ENCODE measurements around the gene MGA.

DNA sequence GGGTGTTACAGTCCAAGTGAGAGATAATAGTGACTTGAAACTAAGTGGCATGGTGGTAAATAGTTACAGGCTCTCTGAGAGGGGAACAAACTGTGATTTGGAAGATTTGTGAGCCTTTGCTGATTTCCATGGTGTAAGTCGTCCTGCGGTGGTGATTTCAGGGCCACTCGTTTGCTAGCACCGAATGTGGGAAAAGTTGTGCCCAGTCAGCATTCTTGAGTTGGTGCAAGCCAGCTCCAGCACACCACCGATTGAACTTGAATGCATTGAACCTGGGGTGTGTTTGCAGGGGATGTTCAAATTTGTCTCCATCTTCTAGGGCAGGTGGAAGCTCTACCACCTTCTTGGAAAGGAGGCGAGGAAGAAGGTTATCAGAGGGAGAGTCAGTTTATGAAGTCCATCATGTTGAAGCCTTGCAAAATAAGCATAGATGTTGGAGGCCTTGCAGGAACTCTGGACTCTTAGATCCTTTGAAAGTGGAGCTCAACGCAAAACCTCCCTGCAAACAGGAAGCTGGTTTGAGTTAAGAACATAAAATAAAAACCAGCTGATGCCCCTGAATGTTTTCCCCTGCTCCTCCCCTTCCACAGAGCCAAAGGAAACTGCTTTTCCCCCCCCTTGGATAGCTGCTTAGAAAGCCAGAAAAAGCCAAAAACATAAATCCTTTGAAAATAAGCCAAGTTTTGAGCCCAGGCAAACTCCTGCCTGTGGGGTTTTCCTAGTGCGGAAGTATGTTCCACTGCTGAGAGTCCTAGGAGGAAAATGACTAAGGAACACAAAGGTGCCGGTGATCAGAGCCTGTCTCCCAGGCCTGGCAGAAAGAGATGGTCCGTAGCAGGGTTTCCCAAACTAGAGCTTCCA is 136.0 kb downstream of the MGA start:
- TF ChIP-seq CSDC2 (CRISPR knock-in tag; IDR thresholded peaks at IDR 0.05) (no peak), ARNTL (CRISPR knock-in tag; IDR thresholded peaks at IDR 0.05; ENCODE audit: borderline replicate concordance, low read depth) (no peak), TCF4 (CRISPR knock-in tag; IDR thresholded peaks at IDR 0.05; ENCODE audit: borderline replicate concordance) (peak; percentile 17; the same call in 1 of the 2 replicates), ZNF565 (CRISPR knock-in tag; conservative IDR thresholded peaks at IDR 0.05; ENCODE audit: low read depth) (no peak), GLIS3 (CRISPR knock-in tag; IDR thresholded peaks at IDR 0.05) (no peak), ZFP30 (CRISPR knock-in tag; IDR thresholded peaks at IDR 0.05) (no peak), RARB (CRISPR knock-in tag; IDR thresholded peaks at IDR 0.05) (no peak)
- TF ChIP-seq, protein P1, sequence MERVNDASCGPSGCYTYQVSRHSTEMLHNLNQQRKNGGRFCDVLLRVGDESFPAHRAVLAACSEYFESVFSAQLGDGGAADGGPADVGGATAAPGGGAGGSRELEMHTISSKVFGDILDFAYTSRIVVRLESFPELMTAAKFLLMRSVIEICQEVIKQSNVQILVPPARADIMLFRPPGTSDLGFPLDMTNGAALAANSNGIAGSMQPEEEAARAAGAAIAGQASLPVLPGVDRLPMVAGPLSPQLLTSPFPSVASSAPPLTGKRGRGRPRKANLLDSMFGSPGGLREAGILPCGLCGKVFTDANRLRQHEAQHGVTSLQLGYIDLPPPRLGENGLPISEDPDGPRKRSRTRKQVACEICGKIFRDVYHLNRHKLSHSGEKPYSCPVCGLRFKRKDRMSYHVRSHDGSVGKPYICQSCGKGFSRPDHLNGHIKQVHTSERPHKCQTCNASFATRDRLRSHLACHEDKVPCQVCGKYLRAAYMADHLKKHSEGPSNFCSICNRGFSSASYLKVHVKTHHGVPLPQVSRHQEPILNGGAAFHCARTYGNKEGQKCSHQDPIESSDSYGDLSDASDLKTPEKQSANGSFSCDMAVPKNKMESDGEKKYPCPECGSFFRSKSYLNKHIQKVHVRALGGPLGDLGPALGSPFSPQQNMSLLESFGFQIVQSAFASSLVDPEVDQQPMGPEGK (CRISPR knock-in tag; IDR thresholded peaks at IDR 0.05; ENCODE audit: borderline replicate concordance), result no peak
- TF ChIP-seq, protein P2, sequence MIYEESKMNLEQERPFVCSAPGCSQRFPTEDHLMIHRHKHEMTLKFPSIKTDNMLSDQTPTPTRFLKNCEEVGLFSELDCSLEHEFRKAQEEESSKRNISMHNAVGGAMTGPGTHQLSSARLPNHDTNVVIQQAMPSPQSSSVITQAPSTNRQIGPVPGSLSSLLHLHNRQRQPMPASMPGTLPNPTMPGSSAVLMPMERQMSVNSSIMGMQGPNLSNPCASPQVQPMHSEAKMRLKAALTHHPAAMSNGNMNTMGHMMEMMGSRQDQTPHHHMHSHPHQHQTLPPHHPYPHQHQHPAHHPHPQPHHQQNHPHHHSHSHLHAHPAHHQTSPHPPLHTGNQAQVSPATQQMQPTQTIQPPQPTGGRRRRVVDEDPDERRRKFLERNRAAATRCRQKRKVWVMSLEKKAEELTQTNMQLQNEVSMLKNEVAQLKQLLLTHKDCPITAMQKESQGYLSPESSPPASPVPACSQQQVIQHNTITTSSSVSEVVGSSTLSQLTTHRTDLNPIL (CRISPR knock-in tag; IDR thresholded peaks at IDR 0.05; ENCODE audit: low read depth), result no peak

Data from SK-N-SH treated with all-trans-retinoic acid at 6 μM for 48 hours (cell line).